Measurements from ENCODE around the gene ABLIM1.

The ABLIM1 gene

DNA sequence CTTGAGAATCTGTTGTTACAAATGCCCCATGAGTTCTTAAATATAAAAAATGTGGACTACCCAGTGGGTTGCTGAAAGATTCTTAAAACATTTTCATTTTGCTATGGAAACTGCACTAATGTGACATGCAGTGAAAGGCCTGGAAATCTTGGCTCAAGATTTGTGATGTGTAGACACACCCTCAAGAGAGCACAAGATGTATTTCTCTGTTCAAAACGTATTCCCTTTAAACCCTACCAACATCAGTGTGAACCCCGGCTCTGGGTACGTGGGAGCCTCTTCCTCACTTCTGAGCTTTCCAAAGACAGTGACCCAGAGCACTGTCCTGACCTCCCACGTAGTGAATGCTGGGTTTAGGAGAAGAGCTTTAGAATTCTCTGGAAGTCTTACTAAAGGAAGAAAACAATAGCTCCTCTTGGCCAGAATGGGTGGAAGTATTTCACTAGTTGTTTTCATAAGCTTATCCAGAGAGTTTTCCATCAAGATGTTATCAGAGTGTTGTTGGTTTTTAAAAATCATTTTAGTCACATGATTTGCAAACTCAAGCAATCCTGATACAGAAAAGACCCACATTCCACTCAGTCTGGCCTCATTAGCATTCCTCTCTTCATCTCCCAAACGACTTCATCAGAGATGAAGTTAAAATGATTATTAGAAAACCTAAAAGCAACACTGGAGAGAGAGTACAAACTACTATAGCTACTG, 172.2 kb downstream of the ABLIM1 start:
- Histone ChIP-seq H3K4me3 (no peak overlapping the region), H3K27ac (peak overlapping the region in 2 of 21 experiments; percentile 0 to 65)

DNA sequence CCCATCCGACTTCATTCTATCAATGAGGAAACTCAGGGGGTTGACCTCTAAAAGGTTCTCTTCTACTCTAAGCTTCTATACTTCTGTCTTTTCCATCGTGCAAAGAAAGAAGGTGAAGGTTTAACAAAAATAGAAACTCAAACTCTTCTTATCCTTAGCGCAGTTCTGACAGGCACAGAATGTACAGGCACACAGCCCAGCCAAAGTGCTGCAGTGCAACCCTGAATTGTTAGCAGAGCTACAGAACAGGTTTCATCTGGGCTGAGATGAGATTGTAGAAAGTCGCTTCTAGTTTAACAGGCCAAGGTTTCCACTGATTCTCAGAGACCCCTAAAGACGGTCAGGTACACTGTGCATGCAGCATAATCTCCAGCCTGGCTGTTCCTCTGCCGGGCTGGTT, 174.5 kb downstream of the ABLIM1 start:
- Histone ChIP-seq H3K27ac (peak overlapping the region in 2 of 21 experiments; percentile 16 to 60), H3K4me3 (no peak overlapping the region)

GRCh38 chr10:114482480-114483304, 175.4 kb downstream of the ABLIM1 start:
- Histone ChIP-seq H3K27ac (peak overlapping the region in 3 of 21 experiments; percentile 18 to 60 (median 24)), H3K4me3 (no peak overlapping the region)

DNA sequence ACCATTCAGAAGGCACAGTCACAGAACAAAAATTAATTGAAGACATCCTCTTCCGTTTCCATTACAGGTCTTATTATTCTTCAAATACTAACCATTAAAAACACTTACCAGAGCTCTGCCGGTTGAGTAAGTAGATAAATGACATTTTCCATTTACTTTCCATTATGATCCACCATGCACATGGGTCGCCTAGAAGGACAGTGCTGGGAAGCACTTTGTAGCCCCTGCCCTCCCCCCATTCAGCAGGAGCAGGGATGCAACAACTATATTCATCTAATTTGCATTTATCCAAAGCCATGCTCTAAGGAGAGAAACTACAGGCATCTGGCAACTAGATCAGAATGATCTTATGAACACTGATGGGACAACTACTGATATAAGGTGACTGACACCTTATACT, 177.0 kb downstream of the ABLIM1 start:
- Histone ChIP-seq H3K4me3 (no peak overlapping the region), H3K27ac (no peak overlapping the region)

DNA sequence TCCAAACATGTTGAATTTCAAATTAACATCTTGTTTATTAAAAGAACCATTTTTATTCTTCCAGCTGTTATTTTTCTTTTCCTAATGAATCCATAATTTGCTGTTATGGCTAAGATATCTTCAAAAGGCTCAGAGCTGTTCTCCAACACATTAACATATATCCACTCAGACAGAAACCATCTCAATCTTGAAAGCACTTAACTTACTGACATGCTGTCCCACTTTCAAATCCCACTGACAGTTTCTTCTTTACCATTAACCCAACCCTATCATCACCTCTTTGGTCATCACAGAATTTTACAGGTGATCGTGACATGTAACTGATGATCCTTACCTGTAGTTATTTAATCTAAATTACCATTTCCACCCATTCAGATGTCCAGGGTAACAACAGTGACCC, 178.2 kb downstream of the ABLIM1 start:
- Histone ChIP-seq H3K27ac (no peak overlapping the region), H3K4me3 (no peak overlapping the region)

GRCh38 chr10:114479307-114479706, 178.8 kb downstream of the ABLIM1 start:
- H3K27ac ChIP-seq, result no peak overlapping the region

DNA sequence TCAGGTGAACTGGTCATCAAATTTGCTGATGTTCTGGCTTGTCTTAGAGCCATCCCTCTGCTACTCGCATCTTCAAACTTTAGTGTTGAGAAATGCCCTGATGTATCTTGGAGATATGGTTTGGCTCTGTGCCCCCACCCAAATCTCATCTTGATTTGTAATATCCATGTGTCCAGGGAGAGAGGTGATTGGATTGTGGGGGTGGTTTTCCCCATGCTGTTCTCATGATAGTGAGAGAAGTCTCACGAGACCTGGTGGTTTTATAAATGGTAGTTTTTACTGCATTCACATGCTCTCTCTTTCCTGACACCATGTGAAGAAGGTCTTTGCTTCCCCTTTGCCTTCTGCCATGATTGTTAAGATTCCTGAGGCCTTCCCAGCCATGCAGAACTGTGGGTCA, 179.8 kb downstream of the ABLIM1 start:
- H3K4me3 ChIP-seq, result no peak overlapping the region
- H3K27ac ChIP-seq, result no peak overlapping the region

More at GRCh38 chr10:114479307-114479706, 178.8 kb downstream of the ABLIM1 start:
- no peak overlapping the region for H3K4me3 ChIP-seq

- H3K4me3 ChIP-seq, result no peak overlapping the region
- H3K27ac ChIP-seq, result peak overlapping the region in 3 of 21 experiments; percentile 4 to 44 (median 43)
Observed at GRCh38 chr10:114477285-114477684, 180.8 kb downstream of the ABLIM1 start.

DNA sequence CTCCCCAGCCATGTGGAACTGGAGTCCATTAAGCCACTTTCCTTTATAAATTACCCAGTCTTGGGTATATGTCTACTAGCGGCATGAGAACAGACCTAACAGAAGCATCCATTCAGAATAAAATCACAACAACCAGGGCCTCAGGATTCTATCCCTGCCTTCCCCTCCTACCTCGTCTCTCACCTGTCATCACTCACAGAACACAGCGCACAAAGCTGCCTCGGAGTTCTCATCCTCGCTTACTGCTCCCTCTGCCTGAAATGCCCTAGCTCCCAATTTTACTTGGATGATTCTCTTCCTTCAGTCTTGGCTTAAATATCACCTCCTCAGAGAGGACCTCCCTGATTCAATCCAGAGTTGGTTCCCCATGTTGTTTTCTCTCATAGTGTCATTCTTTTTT, 183.1 kb downstream of the ABLIM1 start:
- Histone ChIP-seq H3K27ac (no peak overlapping the region), H3K4me3 (no peak overlapping the region)

- Histone ChIP-seq H3K4me3 (no peak overlapping the region), H3K27ac (peak overlapping the region in 1 of 21 experiments; percentile 36)
Observed at GRCh38 chr10:114473776-114474175, 184.3 kb downstream of the ABLIM1 start.

DNA sequence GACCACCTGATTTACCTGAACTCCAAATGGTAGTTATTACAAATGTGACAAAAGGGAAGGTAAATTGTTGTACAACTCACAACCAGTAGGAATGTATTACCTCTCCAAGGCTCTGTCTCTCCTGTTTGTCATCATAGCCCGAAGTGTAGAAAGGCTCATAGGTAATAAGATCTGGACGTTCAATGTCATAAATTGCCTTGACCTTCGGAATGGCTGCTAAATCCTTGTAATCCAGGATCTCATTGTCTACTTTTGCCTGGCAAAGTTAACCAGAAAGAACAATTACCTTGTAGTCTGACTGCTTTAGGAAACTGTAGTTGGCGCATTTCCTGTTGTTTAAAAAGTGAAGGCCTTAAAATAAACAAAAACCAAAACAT, 185.2 kb downstream of the ABLIM1 start:
- H3K27ac ChIP-seq, result no peak overlapping the region
- H3K4me3 ChIP-seq, result no peak overlapping the region

DNA sequence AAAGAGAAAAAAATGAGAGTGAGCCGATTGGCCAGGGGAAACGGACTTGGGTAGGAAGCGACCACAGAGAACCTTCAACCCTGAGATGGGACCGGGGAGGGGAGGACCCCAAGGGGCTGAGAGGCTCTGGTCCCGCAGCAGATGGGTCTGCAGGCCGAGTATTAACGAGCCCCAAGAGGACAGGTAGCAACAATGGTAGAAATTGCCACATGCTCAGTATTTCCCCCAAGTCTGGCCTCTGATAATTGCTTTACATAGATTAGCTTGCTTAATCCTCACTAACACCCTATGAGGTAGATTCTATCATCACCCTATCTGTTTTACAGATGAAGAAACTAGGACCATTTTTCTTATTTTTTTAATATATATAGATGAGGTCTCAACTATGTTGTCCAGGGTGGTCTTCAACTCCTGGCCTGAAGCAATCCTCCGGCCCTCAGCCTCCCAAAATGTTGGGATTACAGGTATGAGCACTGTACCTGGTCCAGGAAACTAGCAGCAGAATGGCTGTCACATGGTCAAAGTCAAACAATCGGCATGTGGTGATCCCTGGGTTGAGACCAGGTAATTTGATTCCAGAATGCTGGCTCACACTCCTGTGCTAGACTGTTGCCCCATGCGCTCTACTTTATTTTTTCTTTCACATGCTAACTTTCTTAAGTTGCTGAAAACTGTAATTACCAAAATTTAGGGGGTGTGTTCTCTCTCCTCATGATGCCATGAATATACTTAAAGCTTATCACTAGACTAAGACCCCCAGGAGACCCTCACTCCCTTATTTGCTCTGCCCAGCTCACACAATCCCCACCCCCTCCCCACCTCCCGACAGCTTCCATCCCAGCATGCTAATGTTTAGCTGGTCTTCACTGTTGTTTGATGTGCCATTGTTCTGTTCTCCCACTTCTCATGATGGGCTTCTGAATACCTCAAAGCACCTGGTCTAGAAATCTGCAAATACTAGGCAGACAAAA, 185.9 kb downstream of the ABLIM1 start:
- H3K4me3 ChIP-seq, result no peak overlapping the region
- H3K27ac ChIP-seq, result no peak overlapping the region

DNA sequence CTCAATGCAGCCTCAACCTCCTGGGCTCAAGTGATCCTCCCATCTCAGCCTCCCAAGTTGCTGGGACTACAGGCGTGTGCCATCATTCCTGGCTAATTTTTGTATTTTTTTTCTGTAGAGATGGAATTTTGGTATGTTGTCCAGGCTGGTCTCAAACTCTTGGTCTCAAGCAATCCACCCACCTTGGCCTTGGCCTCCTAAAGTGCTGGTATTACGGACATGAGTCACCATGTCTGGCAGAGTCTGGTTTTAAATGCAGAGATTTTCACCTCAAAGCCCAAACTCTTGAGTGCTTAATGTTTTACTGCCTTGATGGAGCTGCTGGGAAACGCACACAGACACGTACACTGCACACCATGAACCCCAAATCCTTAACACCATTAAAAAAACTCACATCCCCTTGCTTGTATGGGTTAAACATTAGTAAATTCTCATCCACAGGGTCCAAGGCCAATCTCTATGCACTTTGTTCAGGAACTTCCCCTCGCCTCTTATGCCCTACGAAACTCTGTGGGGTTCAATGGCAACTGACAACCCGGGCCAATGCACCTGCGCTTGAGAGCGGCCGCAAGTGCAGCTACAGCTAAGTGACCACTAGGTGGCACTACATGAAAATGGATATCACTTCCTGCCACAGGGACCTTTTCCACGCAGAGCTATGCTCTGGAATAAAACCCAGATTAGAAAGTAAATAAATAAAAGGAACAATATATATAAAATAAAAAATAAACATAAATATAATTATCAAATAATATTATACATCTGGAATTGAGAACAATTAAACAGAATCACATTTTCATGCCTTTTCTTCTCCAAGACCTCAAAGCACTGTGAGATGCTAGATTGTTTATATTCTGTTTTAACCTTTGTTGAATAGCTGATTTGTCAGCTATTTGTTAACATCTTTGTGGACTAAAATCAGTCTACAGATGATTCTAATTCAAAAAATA, 186.8 kb downstream of the ABLIM1 start:
- Histone ChIP-seq H3K27ac (no peak overlapping the region), H3K4me3 (no peak overlapping the region)

- no peak overlapping the region for H3K4me3 ChIP-seq
- no peak overlapping the region for H3K27ac ChIP-seq
Observed at GRCh38 chr10:114470361-114470760, 187.7 kb downstream of the ABLIM1 start.

GRCh38 chr10:114458955-114459354, 199.1 kb downstream of the ABLIM1 start:
- Histone ChIP-seq H3K27ac (no peak overlapping the region), H3K4me3 (no peak overlapping the region)

GRCh38 chr10:114458216-114458920, 199.7 kb downstream of the ABLIM1 start:
- H3K27ac ChIP-seq, result no peak overlapping the region
- no peak overlapping the region for H3K4me3 ChIP-seq

- H3K27ac ChIP-seq, result no peak overlapping the region
- H3K4me3 ChIP-seq, result no peak overlapping the region
Observed at GRCh38 chr10:114453576-114453975, 204.5 kb downstream of the ABLIM1 start.

- H3K27ac ChIP-seq, result no peak overlapping the region
Observed at GRCh38 chr10:114448897-114449296, 209.2 kb downstream of the ABLIM1 start.

More at GRCh38 chr10:114448897-114449296, 209.2 kb downstream of the ABLIM1 start:
- H3K4me3 ChIP-seq, result no peak overlapping the region

Data from skin epidermis (tissue), 12 donors.